ENCODE data around the gene NRCAM. TPM values are rescaled to one million over a fixed set of nuclear protein-coding genes. Genes with fewer than 3 reads are reported as not detected.
"Not testable (repeated sequence)": the region's sequence is repeated elsewhere in the genome, so short reads cannot be mapped to it uniquely, and the experiment has no call there.

The NRCAM gene
- 7.9 TPM for total RNA-seq

GRCh38 chr7:108455998-108456677 is at the start of gene NRCAM:
Gene NRCAM (minus strand): TSS chr7:108456436. CDS start chr7:108240064, 216,372 bp downstream.
- Histone ChIP-seq H3K36me3 (no peaks in the 10 kb centered on the region), H3K27me3 (no peaks in the 10 kb centered on the region), H3K4me1 (peaks cover 18% of the 10 kb centered on the region), H3K9me3 (no peaks in the 10 kb centered on the region), H3K4me3 (peak within 1 kb of the TSS; percentile 45 to 56), H3K27ac (no peak within 1 kb of the TSS)
- TF ChIP-seq CTCF (IDR thresholded peaks at IDR 0.05) (no peak), POLR2A (IDR thresholded peaks at IDR 0.05) (no peak), POLR2AphosphoS5 (IDR thresholded peaks at IDR 0.05; ENCODE audit: insufficient read depth in 1 of 2, low read depth in 1 of 2) (no peak)
- intact Hi-C loops (cut with DNase I): no loop called here
- DNase-seq (ENCODE audit: extremely low spot score in 2 of 2): no peak

GRCh38 chr7:108504576-108504975 is 48.3 kb upstream of the NRCAM start:
- DNase-seq (ENCODE audit: extremely low spot score in 2 of 2); H3K27ac ChIP-seq; H3K4me1 ChIP-seq; H3K9me3 ChIP-seq; H3K4me3 ChIP-seq; intact Hi-C loops (cut with DNase I); H3K27me3 ChIP-seq: not testable (repeated sequence)
- peaks cover 0 to 32% of the 10 kb centered on the region in 2 donors for H3K36me3 ChIP-seq

- Histone ChIP-seq H3K4me1 (no peaks in the 10 kb centered on the region), H3K4me3 (no peak overlapping the region), H3K27ac (no peak overlapping the region), H3K27me3 (no peaks in the 10 kb centered on the region), H3K9me3 (no peaks in the 10 kb centered on the region), H3K36me3 (peaks cover 0 to 32% of the 10 kb centered on the region in 2 donors)
- no peak for DNase-seq (ENCODE audit: extremely low spot score in 2 of 2)
- no peak for TF ChIP-seq POLR2AphosphoS5 (IDR thresholded peaks at IDR 0.05; ENCODE audit: insufficient read depth in 1 of 2, low read depth in 1 of 2)
- TF ChIP-seq CTCF (IDR thresholded peaks at IDR 0.05): no peak
- no peak for TF ChIP-seq POLR2A (IDR thresholded peaks at IDR 0.05)
- intact Hi-C loops (cut with DNase I): no loop called here
Observed at GRCh38 chr7:108503112-108504026, 47.1 kb upstream of the NRCAM start.

- no peaks in the 10 kb centered on the region for H3K4me1 ChIP-seq
- H3K9me3 ChIP-seq: no peaks in the 10 kb centered on the region
- H3K27ac ChIP-seq: no peak overlapping the region
- no peaks in the 10 kb centered on the region for H3K27me3 ChIP-seq
- H3K4me3 ChIP-seq: no peak overlapping the region
- intact Hi-C loops (cut with DNase I): loop anchor here (5.0 kb wide), 1 partner anchor 317 kb away; no protein-coding TSS in a partner anchor
- DNase-seq (ENCODE audit: extremely low spot score in 2 of 2): no peak
- peaks cover 0 to 21% of the 10 kb centered on the region in 2 donors for H3K36me3 ChIP-seq
- no peak for TF ChIP-seq POLR2A (IDR thresholded peaks at IDR 0.05)
- TF ChIP-seq POLR2AphosphoS5 (IDR thresholded peaks at IDR 0.05; ENCODE audit: insufficient read depth in 1 of 2, low read depth in 1 of 2): no peak
- TF ChIP-seq CTCF (IDR thresholded peaks at IDR 0.05): no peak
Observed at GRCh38 chr7:108499566-108499965, 43.3 kb upstream of the NRCAM start.

- no peaks in the 10 kb centered on the region for H3K9me3 ChIP-seq
- no peak for DNase-seq (ENCODE audit: extremely low spot score in 2 of 2)
- no peak overlapping the region for H3K27ac ChIP-seq
- H3K4me3 ChIP-seq: no peak overlapping the region
- intact Hi-C loops (cut with DNase I): loop anchor here (5.0 kb wide), 1 partner anchor 316 kb away; no protein-coding TSS in a partner anchor
- no peaks in the 10 kb centered on the region for H3K27me3 ChIP-seq
- H3K4me1 ChIP-seq: no peaks in the 10 kb centered on the region
- H3K36me3 ChIP-seq: peaks cover 0 to 21% of the 10 kb centered on the region in 2 donors
- no peak for TF ChIP-seq POLR2AphosphoS5 (IDR thresholded peaks at IDR 0.05; ENCODE audit: insufficient read depth in 1 of 2, low read depth in 1 of 2)
- TF ChIP-seq POLR2A (IDR thresholded peaks at IDR 0.05): no peak
- no peak for TF ChIP-seq CTCF (IDR thresholded peaks at IDR 0.05)
Observed at GRCh38 chr7:108498481-108498880, 42.2 kb upstream of the NRCAM start.

All from vagina (tissue), 2 donors.